MCF 10A (cell line): ENCODE results near the gene EGLN1. TPM values are rescaled to one million over a fixed set of nuclear protein-coding genes. Genes with fewer than 3 reads are reported as not detected.

ENCODE experiments used
- BruUV-seq: library from RNA; stranded (reverse); fragments of 400-500 nt; replicated peaks from 2 replicates; lab custom pipeline; 2021; lab: Mats Ljungman, UMichigan
- CTCF ChIA-PET: fragments of 300-600 bp; sonication (Branson Sonifier 250); formaldehyde crosslinking; extraction: SDS; loops from one replicate; lab custom pipeline; 2021; ENCODE audit warnings: antibody characterized with exemption, inconsistent platforms; lab: Yijun Ruan, JAX
- POLR2A ChIA-PET: fragments of 300-600, 350-650 bp; sonication (Branson Sonifier 250); formaldehyde crosslinking; extraction: SDS; loops from one replicate; lab custom pipeline; 2020; ENCODE audit warnings: antibody characterized with exemption, inconsistent platforms; lab: Yijun Ruan, JAX
- DNase-seq: peaks from one replicate; pipeline ENCODE4 v3.0.0-alpha.2; 2018; ENCODE audit not compliant: unreplicated experiment
- H3K27ac Mint-ChIP-seq: one replicate; pipeline ENCODE4 v1.8.0; 2022; ENCODE audit warnings: mild to moderate bottlenecking, low read depth, mixed read lengths; ENCODE audit not compliant: unreplicated experiment
- H3K27me3 Mint-ChIP-seq: one replicate; pipeline ENCODE4 v1.8.0; 2022; ENCODE audit warnings: mixed read lengths; ENCODE audit not compliant: insufficient read depth, unreplicated experiment
- H3K36me3 Mint-ChIP-seq: one replicate; pipeline ENCODE4 v1.8.0; 2022; ENCODE audit warnings: mild to moderate bottlenecking, moderate library complexity, mixed read lengths; ENCODE audit not compliant: insufficient read depth, unreplicated experiment
- H3K4me1 Mint-ChIP-seq: one replicate; pipeline ENCODE4 v1.8.0; 2022; ENCODE audit warnings: mixed read lengths; ENCODE audit not compliant: insufficient read depth, unreplicated experiment
- H3K4me3 Mint-ChIP-seq: one replicate; pipeline ENCODE4 v1.8.0; 2022; ENCODE audit warnings: mild to moderate bottlenecking, moderate library complexity, mixed read lengths; ENCODE audit not compliant: unreplicated experiment
- H3K9me3 Mint-ChIP-seq: one replicate; pipeline ENCODE4 v1.8.0; 2022; ENCODE audit warnings: mixed read lengths; ENCODE audit not compliant: unreplicated experiment
- intact Hi-C: fragments of 100-400 bp; cut with micrococcal nuclease; formaldehyde crosslinking; loops from 2 replicates; pipeline ENCODE4 v1.14.1; 2022
- total RNA-seq: library from RNA; stranded (reverse); gene quantifications from 2 replicates; pipeline ENCODE4 v1.2.3, GENCODE V29; 2022
- TF ChIP-seq, protein P1 (sequence below): fragments of 200-600 bp; IDR thresholded peaks from one replicate; pipeline ENCODE4 v1.8.0; 2022; ENCODE audit warnings: antibody characterized with exemption, mild to moderate bottlenecking; ENCODE audit not compliant: unreplicated experiment

The EGLN1 gene
- total RNA-seq, 1 experiment from 2014 or later = 68.8 TPM

DNA sequence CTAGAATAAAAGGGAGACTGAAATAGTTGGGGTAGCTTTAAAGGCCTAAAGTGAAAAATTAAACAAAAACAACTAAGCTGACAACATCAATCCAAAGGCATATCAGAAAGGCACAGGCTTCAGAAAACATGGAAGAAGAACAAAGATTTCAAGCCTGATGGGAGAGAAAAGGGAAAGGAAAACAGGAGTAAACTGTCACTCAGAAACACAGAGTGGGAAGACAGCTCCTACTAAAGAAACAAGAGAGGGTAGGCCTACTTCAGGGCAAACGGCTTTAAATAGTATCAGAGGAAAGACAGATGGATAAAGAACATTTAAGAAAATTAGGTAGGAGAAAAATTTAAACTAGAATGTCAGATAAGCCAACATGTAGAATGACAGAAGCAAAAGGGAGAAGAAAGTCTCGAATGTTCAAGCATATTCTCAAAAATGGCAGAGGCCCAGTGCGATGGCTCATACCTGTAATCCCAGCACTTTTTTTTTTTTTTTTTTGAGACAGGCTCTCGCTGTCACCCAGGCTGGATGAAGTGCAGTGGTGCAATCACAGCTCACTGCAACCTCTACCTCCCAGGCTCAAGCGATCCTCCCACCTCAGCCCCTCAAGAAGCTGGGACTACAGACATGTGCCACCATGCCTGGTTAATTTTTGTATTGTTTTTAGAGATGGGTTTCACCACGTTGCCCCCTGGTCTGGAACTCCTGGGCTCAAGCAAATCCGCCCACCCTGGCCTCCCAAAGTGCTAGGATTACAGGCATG lies 7.6 kb downstream of the EGLN1 start:
- peaks cover 14% of the 10 kb centered on the region for H3K36me3 Mint-ChIP-seq
- CTCF ChIA-PET = interaction anchor here (0.6 to 1.0 kb wide), 4 partner anchors 57 to 189 kb away, joined by 3 to 4 read pairs (median 4); no protein-coding TSS in a partner anchor
- TF ChIP-seq, protein P1, sequence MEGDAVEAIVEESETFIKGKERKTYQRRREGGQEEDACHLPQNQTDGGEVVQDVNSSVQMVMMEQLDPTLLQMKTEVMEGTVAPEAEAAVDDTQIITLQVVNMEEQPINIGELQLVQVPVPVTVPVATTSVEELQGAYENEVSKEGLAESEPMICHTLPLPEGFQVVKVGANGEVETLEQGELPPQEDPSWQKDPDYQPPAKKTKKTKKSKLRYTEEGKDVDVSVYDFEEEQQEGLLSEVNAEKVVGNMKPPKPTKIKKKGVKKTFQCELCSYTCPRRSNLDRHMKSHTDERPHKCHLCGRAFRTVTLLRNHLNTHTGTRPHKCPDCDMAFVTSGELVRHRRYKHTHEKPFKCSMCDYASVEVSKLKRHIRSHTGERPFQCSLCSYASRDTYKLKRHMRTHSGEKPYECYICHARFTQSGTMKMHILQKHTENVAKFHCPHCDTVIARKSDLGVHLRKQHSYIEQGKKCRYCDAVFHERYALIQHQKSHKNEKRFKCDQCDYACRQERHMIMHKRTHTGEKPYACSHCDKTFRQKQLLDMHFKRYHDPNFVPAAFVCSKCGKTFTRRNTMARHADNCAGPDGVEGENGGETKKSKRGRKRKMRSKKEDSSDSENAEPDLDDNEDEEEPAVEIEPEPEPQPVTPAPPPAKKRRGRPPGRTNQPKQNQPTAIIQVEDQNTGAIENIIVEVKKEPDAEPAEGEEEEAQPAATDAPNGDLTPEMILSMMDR = no peak
- peak overlapping the region; percentile 14 for H3K27ac Mint-ChIP-seq
- intact Hi-C loops = no loop called here
- DNase-seq = no peak
- peaks cover 54% of the 10 kb centered on the region for H3K4me1 Mint-ChIP-seq
- BruUV-seq = no TSS peak
- no peaks in the 10 kb centered on the region for H3K27me3 Mint-ChIP-seq
- H3K9me3 Mint-ChIP-seq = no peaks in the 10 kb centered on the region
- H3K4me3 Mint-ChIP-seq = peak overlapping the region; percentile 1
- POLR2A ChIA-PET = interaction anchor here (0.6 to 9.9 kb wide), 14 partner anchors 9 to 172 kb away, joined by 3 to 247 read pairs (median 5); partner anchors contain the start of genes EXOC8, SPRTN and TSNAX

DNA sequence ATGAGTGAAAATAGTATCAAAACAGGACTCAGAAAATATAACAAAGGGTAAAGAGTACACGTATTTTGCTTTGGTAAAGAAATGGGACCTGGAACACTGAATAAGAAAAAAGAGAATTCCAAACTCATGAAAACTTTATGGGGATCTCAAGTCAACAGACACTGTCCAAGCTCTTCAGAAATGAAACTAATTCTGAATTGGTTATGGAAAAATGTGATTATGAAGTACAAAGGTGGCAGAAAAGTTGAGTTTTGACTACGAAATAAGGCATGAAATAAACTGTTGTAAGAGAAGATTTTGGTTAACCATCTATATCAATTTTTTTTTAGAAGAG lies 8.4 kb downstream of the EGLN1 start:
- ChIA-PET POLR2A (interaction anchor here (0.6 to 9.9 kb wide), 8 partner anchors 17 to 1701 kb away, joined by 3 to 247 read pairs (median 5); partner anchors contain the start of genes EXOC8, SPRTN and TSNAX), CTCF (interaction anchor here (0.6 to 1.0 kb wide), 4 partner anchors 56 to 395 kb away, joined by 3 to 5 read pairs (median 4); no protein-coding TSS in a partner anchor)
- Mint-ChIP-seq H3K4me3 (no peak overlapping the region), H3K4me1 (peaks cover 47% of the 10 kb centered on the region), H3K36me3 (peaks cover 14% of the 10 kb centered on the region), H3K27ac (peak overlapping the region; percentile 14), H3K9me3 (no peaks in the 10 kb centered on the region), H3K27me3 (no peaks in the 10 kb centered on the region)
- intact Hi-C loops = no loop called here
- DNase-seq = no peak
- TF ChIP-seq, protein P1 = no peak
- BruUV-seq = no TSS peak

- H3K4me3 Mint-ChIP-seq = no peak overlapping the region
- no peak overlapping the region for H3K27ac Mint-ChIP-seq
- CTCF ChIA-PET = interaction anchor here (0.6 to 3.5 kb wide), 6 partner anchors 9 to 179 kb away, joined by 3 to 20 read pairs (median 5); partner anchors contain the start of gene EGLN1
- peaks cover 29% of the 10 kb centered on the region for H3K4me1 Mint-ChIP-seq
- intact Hi-C loops = no loop called here
- POLR2A ChIA-PET = interaction anchor here (0.7 to 9.9 kb wide), 11 partner anchors 8 to 142 kb away, joined by 3 to 219 read pairs (median 5); partner anchors contain the start of genes EGLN1, EXOC8, SPRTN and TSNAX
- TF ChIP-seq, protein P1 = no peak
- H3K27me3 Mint-ChIP-seq = no peaks in the 10 kb centered on the region
- peaks cover 14% of the 10 kb centered on the region for H3K36me3 Mint-ChIP-seq
- H3K9me3 Mint-ChIP-seq = no peaks in the 10 kb centered on the region
- DNase-seq = no peak
- no TSS peak for BruUV-seq
Measured at GRCh38 chr1:231411036-231411531, 11.0 kb downstream of the EGLN1 start.
